Dermis blood vessel endothelial cell (primary cell): ENCODE measurements around the gene KCNQ4. TPM values are rescaled to one million over a fixed set of nuclear protein-coding genes. Genes with fewer than 3 reads are reported as not detected.

ENCODE experiments used
- DNase-seq: peaks from one replicate; pipeline ENCODE4 v3.0.0; 2010
- total RNA-seq: library from RNA; depleted of rRNA; stranded (reverse); fragments of >200 nt; gene quantifications from 2 replicates; pipeline ENCODE4 v1.2.3, GENCODE V29; 2014

Gene KCNQ4
- total RNA-seq, 1 donor from 2014 or later = not detected

DNA sequence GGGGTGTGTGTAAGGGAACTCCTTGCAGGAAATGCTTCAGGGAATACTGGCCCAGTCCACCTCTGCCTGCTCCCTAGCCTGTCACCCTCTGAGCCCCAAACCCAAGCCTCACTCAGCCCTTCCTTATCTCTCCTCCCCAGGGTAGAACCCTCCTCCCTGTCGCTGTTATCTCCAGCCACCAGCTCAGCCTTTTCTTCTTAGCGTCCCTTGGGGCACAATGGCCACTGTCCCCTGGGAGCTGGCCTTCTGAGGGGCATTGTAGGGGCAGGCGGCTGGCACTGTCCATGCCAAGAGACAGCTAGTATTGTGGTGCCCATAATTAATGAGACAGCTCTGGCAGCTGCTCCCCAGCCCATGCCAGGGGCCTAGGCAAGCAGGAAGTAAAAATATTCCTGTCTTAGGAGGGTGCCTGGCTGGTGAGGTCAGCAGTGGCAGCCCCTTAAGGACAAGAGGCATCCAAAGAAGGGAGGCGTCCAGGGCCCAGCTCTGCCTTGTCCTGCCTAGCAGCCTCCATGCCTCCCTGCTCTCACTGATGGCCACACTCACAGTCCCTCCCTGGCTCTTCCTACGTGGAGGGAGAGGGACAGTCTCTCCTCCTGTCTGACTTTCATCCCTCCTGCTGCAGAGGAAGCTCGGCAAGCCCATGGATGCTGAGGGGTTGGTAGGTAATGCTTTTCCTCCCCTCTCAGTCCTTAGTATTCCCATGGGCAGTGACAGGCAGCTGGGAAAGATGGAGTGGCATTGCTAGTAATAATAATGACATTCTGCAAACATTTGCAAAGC lies 37.5 kb downstream of the KCNQ4 start:
- DNase-seq = no peak

DNA sequence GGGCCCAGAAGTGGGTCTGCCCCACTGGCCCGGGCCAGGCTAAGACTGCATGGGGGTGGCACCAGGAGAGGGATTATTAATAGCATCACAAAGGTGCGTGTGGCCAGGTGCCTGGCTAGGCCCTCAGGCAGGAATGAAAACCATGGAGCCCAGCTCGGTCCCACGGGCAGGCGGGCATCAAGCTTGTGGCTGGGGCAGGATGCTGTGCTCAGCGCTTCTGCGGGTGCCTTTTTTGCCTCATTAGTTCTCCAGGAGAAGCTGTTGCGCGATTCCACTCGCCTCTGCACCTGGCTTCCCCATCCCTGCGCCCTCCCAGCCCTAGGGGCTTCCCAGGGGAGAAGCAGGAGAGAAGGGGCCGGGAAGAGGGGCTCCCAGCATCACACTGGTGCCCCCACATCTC lies 39.3 kb downstream of the KCNQ4 start:
- DNase-seq = no peak

DNA sequence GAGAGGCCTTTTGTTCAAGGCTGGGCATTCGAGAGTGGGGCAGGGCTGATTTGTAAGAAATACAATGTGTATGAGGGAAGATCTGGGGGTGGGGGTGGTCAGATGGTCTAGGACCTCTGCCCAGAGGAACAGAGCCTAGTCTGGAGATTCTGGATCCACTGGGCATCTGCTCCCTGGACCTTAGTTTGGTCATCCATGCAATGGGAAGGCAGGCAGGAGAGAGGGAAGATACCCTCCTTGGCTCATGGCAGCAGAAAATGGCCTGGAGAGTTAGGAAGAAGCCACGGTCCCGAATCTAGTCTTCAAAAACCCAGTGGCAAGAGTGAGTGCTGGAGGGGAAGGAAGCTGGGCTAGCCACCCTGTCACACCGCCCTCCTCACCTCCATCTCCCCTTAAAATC lies 39.8 kb downstream of the KCNQ4 start:
- DNase-seq = no peak

DNA sequence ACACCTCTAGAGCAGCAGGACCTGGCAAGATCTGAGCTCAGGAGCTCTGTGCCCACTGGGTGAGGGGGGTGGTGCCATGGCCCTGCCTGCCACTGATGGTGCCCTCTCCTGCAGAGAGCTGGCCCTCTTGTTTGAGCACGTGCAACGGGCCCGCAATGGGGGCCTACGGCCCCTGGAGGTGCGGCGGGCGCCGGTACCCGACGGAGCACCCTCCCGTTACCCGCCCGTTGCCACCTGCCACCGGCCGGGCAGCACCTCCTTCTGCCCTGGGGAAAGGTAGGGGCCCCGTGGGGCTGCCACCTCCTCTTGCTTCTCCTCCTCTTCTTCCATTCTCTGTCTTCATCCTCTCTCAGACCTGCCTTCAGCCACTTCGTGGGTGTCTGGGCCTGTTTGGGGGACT lies 40.4 kb downstream of the KCNQ4 start:
- no peak for DNase-seq

DNA sequence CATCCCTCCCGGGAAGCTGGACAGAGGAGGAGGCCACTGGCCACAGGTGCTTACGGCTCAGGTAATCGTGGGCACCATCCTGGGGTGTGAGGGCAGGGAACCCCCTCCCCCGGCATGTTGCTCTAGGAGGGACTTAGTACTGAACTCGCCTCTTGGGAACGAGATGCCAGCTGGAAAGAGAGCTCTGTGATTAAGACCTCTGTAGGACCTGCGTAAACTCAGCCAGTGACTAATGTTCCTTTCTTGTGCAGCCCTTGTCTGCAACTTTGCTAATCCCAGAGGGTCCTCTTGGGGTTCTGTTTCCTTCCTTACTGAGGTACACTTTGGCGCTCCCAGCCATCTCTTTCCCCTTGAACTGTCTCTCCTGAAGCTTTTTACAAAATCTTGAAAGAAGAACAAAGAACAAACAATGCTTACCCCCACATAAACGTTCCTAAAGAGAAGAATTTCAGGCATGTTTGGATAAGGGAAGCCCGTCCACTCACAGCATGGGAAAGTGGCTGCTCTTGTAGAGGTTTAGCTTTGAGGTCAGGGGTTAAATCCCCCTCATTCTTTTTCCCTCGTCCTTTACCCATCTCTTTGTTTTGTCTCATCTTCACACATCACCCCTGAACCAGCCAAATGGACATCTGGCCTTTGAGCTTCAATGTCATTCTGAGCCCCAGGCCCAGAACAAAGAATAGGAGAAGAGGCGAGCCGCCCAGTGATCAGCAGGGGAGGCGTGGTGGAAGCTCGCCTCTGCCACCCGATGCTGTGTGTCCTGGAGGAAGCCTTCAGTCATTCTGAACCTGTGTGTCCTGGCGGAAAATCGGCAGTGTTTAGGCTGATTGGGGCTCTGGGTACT lies 41.2 kb downstream of the KCNQ4 start:
- DNase-seq = no peak

DNA sequence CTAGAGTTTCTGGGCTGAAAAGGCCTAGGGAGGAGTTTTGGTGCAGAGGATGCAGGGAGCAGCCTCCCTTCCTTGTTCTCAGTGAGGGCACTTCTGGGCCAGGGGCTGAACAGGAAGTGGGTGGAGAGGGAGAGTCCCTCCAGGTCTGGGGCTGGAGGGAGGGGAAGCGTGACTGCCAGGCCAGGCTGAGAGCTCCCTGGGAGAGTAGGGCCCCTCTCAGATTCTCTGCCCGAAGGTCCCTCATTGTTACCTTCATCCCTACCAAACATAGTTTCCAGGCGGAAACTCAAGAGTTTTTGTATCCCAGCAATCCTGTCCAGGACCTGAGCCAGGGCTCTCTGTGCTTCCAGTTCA lies 41.8 kb downstream of the KCNQ4 start:
- no peak for DNase-seq

DNA sequence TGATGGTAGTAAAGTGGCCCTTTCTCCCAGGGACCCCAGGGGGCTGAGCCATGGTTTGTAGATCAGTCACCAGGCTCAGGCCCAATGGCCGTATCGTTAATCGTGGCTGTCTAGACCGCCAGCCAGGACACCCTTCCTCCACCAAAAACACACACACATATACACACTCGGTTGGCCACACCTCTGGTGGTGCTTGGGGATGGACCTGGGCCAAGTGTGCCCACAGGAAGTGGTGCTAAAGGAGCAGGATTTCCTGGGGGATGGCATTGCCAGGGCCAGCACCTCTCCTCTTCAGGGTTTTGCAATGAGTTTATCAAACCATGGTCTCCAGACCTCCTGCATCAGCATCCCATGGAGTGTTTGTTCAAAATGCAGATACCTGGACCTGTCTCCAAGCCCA lies 42.4 kb downstream of the KCNQ4 start:
- DNase-seq = no peak

DNA sequence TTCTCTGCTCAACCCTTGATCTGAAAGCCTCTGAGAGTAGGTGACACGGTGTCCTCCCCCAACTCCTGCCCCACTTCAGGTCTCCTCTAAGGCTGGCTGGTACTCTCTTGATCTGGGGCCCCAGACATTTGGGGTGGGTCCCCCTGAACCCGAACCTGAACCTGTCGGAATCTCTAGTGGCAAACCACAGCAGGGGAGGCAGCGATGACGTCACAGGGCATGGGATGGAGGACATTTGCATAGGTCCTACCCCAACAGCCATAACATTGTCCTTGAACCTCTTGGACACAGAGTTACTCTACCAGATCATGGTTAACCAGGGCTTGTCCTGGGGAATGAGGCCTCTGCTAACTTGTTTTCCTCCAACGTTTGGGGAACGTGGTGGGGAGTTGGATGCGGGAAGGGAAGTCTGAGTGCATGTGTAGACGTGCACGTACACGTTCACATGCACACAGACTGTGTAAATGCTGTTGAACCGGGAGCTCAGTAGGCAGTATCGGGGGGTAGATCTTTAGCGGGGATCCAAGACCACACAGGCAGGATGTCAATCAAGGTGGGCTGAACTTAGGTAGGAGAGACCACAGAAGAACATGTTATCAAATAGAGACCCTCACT lies 46.2 kb downstream of the KCNQ4 start:
- no peak for DNase-seq

DNA sequence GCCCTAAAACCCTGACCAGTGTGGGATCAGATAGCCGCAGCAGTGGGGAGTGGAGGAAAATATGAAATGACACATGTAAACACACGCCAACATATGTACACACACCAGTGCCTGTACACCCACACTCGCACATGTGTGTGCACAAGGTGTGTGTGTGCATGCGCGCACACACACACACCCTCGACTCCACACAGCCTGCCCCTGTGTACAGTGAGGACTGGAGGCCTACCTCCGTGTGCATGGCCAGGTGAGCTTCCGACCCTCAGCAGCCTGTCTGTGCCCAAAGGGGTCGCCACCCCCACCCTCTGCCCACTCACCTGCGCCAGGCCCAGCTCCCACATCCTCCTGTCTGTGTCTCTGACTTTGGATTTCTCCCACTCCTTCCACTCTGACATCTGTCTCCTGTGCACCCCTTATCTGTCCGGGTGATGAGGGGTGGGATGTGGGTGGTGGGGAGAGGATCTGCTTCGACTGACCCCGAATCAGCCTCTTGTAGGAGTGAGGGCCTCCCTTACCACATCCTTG lies 46.9 kb downstream of the KCNQ4 start:
- no peak for DNase-seq

DNA sequence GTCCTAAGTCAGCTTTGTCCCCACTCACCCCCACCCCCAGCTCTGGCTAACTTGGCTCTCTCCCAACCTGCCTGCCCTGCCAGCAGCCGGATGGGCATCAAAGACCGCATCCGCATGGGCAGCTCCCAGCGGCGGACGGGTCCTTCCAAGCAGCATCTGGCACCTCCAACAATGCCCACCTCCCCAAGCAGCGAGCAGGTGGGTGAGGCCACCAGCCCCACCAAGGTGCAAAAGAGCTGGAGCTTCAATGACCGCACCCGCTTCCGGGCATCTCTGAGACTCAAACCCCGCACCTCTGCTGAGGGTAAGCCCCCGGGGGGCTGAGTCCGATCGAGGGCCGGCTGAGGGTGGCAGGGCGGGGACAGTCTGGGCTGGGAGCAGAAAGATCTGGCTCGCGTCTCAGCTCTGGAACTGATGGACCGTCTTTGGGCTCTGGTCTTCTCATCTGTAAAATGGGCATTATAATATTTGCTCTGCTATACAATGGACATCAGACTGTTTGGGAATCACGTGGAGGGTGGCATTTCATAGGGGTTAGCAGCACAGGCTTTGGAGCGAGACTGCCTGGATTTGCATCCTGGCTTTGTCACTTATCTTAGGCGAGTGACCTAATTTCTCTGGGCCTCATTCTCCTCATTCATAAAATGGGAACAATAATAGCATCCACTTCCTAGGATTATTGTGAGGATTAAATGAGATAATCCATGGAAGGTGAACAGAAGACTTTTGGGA lies 47.6 kb downstream of the KCNQ4 start:
- DNase-seq = no peak

DNA sequence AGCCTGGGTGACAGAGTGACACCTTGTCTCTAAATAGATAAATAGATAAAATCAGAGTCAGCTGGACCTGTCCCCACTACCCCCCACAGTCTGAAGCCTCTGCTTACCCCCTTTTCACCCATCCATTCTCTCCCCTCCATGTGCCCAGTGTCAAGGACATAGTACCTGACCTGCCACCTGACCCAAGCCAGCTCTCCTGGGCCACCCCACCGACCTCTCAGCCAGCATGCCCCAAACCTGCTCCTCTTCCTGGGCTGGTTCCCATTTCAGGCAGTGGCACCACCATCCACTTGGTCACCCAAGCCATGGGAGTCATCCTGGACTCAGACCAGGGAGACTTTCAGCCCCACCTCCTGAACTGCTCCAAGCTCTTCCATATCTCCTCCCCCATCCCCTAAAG lies 50.4 kb downstream of the KCNQ4 start:
- DNase-seq = no peak

DNA sequence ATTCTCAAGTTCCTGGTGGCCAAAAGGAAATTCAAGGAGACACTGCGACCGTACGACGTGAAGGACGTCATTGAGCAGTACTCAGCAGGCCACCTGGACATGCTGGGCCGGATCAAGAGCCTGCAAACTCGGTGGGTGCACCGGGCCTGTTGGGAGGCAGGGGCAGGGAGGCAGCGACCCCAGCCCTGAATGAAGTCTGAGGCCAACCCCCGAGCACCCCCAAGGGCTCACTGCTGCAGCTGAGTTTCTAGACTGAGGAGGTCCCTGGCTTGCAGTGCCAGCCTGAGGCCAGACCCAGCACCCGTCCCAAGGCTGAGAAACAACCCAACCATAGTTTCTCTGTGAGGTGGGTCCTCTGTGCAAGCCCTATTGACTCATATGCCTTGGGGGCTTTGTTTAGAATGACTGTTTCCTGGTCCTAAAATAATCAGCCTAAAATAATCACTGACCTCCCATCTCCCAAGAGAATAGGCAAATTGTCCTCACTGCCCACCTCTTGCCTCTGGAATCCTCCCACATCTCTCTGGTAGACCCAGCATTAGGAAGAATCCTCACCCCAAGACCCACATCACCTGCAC lies 51.5 kb downstream of the KCNQ4 start:
- DNase-seq = no peak

DNA sequence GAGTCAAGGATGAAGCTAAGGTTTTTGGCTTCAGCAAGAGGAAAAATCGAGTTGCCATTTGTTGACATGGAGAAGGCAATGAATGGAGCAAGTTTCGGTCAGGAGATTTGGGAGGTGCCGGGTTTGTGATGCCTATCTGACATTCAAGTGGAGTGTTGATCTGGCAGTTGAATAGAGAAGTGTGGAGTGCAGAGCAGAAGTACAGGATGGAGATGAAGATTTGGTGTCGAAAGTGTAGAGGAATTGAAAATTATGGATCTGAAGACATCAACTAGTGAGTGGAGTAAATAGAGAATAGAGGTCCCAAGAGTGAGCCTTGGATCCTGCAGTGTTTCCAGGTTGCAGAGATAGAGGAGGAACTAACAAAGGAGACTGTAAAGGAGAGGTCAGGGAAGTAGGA lies 52.7 kb downstream of the KCNQ4 start:
- DNase-seq = no peak

DNA sequence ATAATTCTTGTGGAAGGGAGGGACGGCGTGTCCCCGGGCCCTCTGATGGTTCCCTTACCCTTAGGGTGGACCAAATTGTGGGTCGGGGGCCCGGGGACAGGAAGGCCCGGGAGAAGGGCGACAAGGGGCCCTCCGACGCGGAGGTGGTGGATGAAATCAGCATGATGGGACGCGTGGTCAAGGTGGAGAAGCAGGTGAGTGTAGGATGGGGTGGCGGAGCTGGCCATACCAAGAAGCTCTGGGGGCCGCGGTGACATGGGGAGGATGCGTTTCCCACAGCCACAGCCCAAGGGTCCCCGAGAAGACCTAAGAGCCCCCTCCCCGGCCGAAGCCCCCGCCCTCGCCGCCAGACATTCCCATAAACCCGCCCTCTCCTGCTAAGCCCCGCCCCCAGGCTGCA lies 54.0 kb downstream of the KCNQ4 start:
- no peak for DNase-seq

DNA sequence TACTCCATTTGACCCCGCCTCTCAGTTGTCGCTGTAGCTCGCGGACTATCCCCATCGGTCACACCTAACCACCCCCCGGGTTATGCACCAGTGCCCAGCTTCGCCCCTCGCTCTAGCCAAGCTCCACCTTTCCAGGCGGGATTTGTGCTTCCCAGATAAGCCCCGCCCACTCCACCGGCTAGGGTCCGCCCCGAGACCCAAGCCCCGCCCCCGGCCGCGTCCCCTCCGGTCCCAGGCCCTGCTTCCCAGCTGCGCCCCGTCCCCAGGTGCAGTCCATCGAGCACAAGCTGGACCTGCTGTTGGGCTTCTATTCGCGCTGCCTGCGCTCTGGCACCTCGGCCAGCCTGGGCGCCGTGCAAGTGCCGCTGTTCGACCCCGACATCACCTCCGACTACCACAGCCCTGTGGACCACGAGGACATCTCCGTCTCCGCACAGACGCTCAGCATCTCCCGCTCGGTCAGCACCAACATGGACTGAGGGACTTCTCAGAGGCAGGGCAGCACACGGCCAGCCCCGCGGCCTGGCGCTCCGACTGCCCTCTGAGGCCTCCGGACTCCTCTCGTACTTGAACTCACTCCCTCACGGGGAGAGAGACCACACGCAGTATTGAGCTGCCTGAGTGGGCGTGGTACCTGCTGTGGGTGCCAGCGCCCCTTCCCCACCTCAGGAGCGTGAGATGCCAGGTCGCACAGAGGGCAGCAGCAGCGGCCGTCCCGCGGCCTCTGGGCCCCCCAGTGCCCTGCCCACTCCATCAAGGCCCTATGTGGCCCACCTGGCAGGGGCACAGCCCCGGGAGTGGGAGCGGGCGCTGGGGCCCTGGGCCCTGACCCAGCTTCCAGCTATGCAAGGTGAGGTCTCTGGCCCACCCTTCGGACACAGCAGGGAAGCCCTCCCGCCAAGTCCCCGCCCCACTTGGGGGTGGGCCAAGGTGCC lies 54.7 kb downstream of the KCNQ4 start:
- no peak for DNase-seq

DNA sequence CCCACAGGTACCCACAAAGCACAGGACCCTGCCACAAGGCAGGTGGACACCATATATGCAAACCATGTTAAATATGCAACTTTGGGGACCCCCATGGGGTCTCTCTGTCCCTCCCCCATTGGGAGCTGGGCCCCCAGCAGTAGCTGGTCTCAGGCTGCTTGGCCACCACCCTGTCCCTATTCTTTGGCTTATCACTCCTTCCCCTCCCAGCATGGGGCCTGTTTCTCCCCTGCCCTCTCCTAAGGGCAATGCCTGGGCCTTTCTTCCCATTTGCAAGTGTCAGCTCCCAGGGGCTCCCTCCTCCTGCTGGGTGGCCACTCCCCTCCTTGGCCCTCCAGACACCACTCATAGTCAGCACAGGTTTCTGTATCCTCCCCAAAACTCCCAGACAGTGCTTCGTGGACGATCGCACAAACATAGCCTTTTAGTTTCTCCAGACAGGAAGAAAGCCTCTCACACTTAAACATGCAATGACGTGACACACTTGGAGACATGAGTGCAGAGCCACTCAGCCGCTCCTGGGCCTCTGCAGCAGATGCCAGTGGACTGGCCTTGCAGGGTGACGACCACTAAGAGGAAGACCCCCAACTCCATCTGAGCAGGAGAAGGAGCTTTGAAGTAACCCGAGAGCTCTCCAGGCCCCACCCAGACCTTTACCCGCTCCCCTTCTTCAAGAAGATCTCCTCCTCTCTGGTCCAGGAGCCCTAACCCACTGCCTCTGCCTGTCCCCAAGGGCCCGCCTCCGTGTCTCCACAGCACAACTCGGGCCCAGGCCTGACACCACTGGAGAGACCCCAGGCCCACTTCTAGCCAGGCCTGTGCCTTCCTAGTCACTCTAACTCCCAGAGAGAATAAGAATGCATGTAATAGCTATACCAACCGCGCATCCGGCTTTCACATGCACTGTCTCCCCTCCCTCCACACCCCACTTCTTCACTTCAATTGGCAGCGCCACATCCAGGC lies 55.7 kb downstream of the KCNQ4 start:
- DNase-seq = no peak

DNA sequence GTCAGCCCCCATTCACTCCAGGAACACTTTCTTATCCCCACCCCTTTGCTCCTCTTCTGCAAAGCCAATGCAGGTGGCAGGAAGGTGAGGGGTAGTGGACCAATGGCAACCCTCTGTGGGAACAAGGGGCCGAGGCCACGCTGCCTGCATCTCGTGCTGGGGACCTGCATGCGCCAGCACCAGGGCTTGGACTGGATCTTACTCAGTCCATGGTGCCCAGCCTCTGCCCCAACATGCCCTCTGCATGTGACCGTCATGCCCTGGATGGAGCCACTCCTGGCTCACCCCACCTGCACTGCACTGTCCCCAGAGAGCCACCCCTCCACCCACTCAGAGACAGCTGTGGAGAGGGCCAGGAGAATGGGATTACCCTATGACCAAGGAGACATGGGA lies 56.4 kb downstream of the KCNQ4 start:
- DNase-seq = no peak

DNA sequence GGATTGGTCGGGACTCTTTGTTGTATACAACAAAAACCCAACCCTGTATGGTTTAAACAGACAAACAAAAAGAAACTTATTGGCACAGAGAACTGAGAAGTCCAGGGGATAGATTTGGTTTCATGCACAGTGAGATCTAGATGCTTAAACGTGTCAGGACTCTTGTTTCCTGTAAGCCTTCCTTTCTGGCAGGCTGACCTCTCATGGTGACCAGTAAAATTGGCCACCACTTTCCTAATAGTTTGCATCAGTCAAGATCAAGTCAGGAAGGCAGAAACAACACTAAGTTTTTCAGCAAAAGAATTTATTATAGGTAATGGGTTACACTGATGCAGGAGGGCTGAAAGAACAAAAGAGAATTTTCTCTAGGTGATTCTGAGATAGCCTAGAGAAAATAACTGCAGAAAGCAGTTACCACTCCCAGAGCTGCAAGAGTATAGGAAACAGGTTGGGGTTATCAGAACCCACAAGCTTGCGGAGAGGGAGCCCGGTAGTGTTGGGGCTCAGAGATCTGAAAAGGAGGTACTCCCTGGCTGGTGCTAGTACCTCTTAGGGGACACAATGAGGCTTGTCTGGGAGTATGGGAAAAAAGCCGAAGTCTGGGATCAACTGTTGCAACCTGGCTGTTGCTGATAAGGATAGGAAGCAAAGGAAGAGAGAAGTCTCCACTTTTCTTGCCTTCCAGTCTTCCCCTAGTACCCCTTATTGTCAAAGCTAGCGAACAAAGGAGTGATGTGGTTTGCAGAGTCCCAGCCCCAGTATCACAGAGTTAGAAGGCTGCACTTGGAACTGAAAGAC lies 57.1 kb downstream of the KCNQ4 start:
- peak; percentile 31 for DNase-seq

DNA sequence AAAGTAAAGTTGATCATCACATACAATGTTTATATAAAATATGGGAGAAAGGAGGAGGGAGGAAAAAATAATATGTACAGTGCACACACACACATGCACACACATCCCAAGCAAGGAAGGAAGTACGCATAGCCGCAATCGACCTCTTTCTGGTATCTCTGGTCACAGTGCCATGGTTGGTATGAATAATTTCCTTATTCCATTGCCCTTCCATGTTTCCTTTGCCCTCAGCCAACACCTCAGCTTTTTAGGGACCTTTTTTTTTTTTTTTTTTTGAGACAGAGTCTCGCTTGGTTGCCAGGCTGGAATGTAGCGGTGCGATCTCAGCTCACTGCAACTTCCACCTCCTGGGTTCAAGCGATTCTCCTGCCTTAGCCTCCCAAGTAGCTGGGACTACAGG lies 58.0 kb downstream of the KCNQ4 start:
- DNase-seq = peak; percentile 34
